HG03196 (cell line): ENCODE data around the gene CHKA.

Experiments
- ATAC-seq: cut with Tn5 transposase; IDR thresholded peaks from one replicate; pipeline ENCODE4 v1.9.1; 2021; ENCODE audit not compliant: unreplicated experiment

The CHKA gene

GRCh38 chr11:68015467-68015866, 105.7 kb downstream of the CHKA start:
- ATAC-seq, result no peak

GRCh38 chr11:68014947-68015447, 106.2 kb downstream of the CHKA start:
- ATAC-seq, result no peak

- ATAC-seq, result no peak
Measured at GRCh38 chr11:68014157-68014946, 106.8 kb downstream of the CHKA start.

- no peak for ATAC-seq
Measured at GRCh38 chr11:68013611-68014156, 107.5 kb downstream of the CHKA start.

- ATAC-seq, result no peak
Measured at GRCh38 chr11:68012843-68013610, 108.2 kb downstream of the CHKA start.

GRCh38 chr11:68012044-68012842, 108.9 kb downstream of the CHKA start:
- no peak for ATAC-seq

- ATAC-seq, result no peak
Measured at GRCh38 chr11:68011051-68011943, 109.9 kb downstream of the CHKA start.

GRCh38 chr11:68010090-68011041, 110.8 kb downstream of the CHKA start, which contains the start of gene ALDH3B1:
Gene ALDH3B1 (plus strand): TSS chr11:68010327. CDS start chr11:68015298, 4,971 bp downstream.
- ATAC-seq, result no peak

GRCh38 chr11:68009391-68010089, 111.6 kb downstream of the CHKA start:
- no peak for ATAC-seq

GRCh38 chr11:68008381-68009337, 112.5 kb downstream of the CHKA start:
- ATAC-seq, result no peak

- ATAC-seq, result no peak
Measured at GRCh38 chr11:68007498-68008380, 113.4 kb downstream of the CHKA start.

GRCh38 chr11:68006606-68007166, 114.5 kb downstream of the CHKA start:
- no peak for ATAC-seq

- no peak for ATAC-seq
Measured at GRCh38 chr11:68004551-68005335, 116.4 kb downstream of the CHKA start.

GRCh38 chr11:68003846-68004550, 117.2 kb downstream of the CHKA start, which contains the start of gene UNC93B1:
Gene UNC93B1 (minus strand): TSS chr11:68004097. CDS start chr11:68004043, 54 bp downstream.
- ATAC-seq, result peak; percentile 41
